GM06990 (cell line): ENCODE data around the gene PFN3.

Experiments
- DNase-seq: peaks from one replicate; pipeline ENCODE4 v3.0.0-alpha.2; 2011; ENCODE audit not compliant: insufficient read length; ENCODE audit errors: extremely low read depth
- H3K27me3 ChIP-seq: replicated peaks from 2 replicates; pipeline ENCODE4 v1.6.0; 2011; ENCODE audit warnings: low read length; ENCODE audit not compliant: control insufficient read depth, insufficient read depth
- H3K36me3 ChIP-seq: 2 replicates; pipeline ENCODE4 v1.5.1; 2011; ENCODE audit warnings: low read length; ENCODE audit not compliant: control insufficient read depth, insufficient read depth
- H3K4me3 ChIP-seq: replicated peaks from 2 replicates; pipeline ENCODE4 v1.5.1; 2011; ENCODE audit warnings: low read depth, mild to moderate bottlenecking, control low read depth, low read length
- TF ChIP-seq, protein P1 (sequence below): IDR thresholded peaks from 2 replicates; pipeline ENCODE4 v1.5.1; 2011; ENCODE audit warnings: low read length, control low read depth, mild to moderate bottlenecking, inconsistent platforms; ENCODE audit not compliant: insufficient read depth, poor library complexity, severe bottlenecking

Gene PFN3

DNA sequence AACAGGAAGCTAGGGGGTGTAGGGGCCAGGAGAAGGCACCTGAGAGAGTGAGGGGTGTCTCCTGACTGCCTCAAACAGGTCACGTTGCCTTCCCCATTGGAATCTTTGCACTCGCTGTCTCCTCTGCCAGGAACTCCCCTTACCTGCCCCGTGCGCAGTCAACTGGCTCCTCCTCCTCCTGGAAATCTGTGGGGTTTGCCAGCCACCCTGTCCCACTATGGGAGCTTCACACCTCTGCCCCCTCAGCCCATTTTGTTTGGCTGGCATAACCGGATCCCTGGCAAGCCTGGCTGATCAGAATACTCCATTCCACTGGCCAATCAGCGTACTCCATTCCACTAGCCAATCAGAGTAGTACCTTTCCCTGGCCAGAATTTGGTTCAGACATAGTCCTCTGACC is 26.7 kb downstream of the PFN3 start:
- Histone ChIP-seq H3K4me3 (no peak overlapping the region), H3K27me3 (no peaks in the 10 kb centered on the region), H3K36me3 (peaks cover 18% of the 10 kb centered on the region)
- TF ChIP-seq, protein P1, sequence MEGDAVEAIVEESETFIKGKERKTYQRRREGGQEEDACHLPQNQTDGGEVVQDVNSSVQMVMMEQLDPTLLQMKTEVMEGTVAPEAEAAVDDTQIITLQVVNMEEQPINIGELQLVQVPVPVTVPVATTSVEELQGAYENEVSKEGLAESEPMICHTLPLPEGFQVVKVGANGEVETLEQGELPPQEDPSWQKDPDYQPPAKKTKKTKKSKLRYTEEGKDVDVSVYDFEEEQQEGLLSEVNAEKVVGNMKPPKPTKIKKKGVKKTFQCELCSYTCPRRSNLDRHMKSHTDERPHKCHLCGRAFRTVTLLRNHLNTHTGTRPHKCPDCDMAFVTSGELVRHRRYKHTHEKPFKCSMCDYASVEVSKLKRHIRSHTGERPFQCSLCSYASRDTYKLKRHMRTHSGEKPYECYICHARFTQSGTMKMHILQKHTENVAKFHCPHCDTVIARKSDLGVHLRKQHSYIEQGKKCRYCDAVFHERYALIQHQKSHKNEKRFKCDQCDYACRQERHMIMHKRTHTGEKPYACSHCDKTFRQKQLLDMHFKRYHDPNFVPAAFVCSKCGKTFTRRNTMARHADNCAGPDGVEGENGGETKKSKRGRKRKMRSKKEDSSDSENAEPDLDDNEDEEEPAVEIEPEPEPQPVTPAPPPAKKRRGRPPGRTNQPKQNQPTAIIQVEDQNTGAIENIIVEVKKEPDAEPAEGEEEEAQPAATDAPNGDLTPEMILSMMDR: no peak
- DNase-seq: no peak

DNA sequence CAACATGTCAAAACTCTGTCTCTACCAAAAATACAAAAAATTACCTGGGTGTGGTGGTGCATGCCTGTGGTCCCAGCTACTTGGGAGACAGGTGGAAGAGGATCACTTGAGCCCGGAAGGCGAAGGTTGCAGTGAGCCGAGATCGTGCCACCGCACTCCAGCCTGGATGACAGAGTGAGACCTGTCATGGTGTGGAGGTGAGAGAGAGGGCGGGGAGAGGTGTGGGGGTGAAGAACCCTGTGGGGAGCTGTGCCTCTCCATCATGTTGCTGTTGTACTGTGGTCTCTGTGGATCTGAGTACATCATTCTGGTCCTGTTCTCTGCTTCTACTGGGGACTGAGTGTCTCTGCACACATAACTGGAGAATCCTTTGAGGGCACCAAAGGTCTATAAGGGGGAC is 27.6 kb downstream of the PFN3 start:
- TF ChIP-seq, protein P1: no peak
- no peaks in the 10 kb centered on the region for H3K27me3 ChIP-seq

DNA sequence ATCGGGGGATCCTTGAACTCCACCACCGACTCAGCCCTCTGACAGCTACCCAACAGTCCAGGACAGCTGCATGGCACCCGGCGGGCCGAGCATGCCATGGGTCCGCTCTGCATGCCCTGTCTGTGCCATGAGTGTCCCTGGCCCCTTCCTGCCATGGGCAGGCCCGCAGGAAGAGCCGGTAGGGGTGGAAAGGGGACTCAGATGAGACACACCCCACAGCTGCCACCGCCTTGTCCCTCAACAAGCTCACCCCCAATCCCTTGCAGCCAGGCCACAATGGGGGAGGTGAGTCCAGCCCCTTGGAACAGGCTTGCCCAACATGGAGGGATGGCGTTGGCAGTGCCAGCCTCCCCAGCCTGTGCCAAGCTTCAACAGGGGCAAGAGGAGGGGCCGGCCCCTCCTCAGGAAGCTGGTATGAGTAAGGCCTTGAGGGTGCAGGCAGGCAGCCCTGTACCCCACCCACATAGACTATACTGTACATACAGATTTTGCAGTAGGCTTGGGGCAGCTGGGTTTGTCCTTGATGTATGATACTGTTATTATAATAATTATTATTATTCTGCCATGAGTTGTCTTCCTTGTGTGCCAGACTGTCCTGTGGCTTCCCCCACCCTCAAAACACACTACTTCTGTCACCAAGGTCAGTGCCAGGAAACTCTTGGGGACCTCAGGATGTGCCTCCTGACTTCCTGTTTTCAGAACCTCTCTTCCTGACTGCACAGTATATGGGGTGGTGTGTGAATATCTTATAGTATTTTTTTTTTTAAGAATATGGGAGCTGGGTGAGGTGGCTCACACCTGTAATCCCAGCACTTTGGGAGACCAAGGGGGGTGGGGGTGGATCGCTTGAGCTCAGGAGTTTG is 28.2 kb downstream of the PFN3 start:
- DNase-seq: no peak
- H3K36me3 ChIP-seq: peaks cover 28% of the 10 kb centered on the region
- no peak overlapping the region for H3K4me3 ChIP-seq
- H3K27me3 ChIP-seq: no peaks in the 10 kb centered on the region
- TF ChIP-seq, protein P1: no peak

More for the DNA sequence above, 27.6 kb downstream of the PFN3 start:
- Histone ChIP-seq H3K36me3 (peaks cover 27% of the 10 kb centered on the region), H3K4me3 (no peak overlapping the region)
- DNase-seq: no peak

DNA sequence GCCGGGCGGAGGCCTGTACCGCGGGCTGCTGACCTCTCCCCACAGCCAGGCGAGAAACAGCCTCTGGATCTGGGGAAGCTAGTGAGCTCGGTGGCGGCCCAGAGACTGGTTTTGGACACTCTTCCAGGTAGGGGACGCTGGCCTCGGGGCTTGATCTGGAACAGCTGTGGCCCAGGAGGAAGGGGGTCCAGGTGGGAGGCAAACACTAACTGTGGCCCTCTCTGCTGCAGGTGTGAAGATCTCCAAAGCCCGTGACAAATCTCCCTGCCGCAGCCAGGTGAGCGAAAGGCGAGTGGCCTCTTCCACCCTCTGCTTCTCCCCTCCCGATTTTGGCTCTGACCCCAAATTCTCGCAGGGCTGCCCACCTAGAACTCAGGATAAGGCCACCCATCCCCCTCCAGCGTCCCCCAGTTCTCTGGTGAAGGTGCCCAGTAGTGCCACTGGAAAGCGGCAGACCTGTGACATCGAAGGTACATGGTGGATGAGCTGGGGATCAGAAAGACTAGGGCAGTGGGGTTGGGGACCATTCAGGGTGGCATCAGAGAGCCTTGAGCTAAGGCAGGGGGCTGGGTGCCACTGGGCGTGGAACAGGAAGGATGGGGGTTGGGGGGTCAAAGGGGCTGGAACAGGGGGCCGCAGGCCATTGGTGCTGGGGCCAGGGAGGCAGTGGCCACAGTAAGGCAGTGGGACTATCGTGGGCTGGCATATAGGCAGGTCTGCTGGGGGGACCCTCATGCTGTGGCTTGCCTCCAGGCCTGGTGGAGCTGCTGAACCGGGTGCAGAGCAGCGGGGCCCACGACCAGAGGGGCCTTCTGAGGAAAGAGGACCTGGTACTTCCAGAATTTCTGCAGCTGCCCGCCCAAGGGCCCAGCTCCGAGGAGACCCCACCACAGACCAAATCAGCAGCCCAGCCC is 29.1 kb downstream of the PFN3 start:
- TF ChIP-seq, protein P1: no peak
- peak overlapping the region; percentile 34 for H3K4me3 ChIP-seq

DNA sequence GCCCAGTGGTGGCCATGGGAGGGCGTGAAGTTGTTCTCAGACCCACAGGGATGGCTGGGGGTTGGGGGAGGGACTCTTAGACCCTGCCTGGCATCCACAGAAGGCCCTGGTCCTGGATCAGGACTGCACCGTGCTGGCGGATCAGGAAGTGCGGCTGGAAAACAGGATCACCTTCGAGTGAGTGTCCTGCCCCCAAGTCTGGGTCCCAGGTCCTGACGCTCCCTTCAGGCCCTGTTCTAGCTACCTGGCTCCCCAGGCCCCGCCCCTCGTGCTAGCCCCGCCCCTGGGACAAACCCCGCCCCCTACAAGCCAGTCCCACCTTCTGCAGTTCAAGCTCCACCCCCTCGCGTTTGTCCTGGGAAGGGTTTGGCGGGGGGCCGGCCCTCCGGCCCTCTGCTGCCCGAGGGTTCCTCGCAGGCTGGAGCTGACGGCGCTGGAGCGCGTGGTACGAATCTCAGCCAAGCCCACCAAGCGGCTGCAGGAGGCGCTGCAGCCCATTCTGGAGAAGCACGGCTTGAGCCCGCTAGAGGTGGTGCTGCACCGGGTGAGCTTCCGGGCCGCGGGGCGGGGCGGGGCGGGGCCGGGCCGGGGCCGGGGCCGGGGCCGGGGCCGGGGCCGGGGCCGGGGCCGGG is 29.9 kb downstream of the PFN3 start:
- Histone ChIP-seq H3K27me3 (no peaks in the 10 kb centered on the region), H3K4me3 (peak overlapping the region; percentile 41), H3K36me3 (peaks cover 32% of the 10 kb centered on the region)
- TF ChIP-seq, protein P1: peak; percentile 63
- peak; percentile 76 for DNase-seq

More for the DNA sequence above, 29.1 kb downstream of the PFN3 start:
- DNase-seq: no peak
- H3K27me3 ChIP-seq: no peaks in the 10 kb centered on the region
- peaks cover 32% of the 10 kb centered on the region for H3K36me3 ChIP-seq
